OCI-LY3 (cell line): ENCODE data around the gene NR2E1.

Experiments used
- H2AFZ ChIP-seq: fragments of 200-600, 300-600 bp; shearing (Covaris generic); 2 replicates; pipeline ENCODE4 v1.6.0; 2014; ENCODE audit warnings: antibody characterized with exemption, low read depth, low read length
- H3K27ac ChIP-seq: fragments of 200-600, 300-600 bp; sonication (generic); 2 replicates; pipeline ENCODE4 v1.5.1; 2014; ENCODE audit warnings: mild to moderate bottlenecking, low read length, moderate library complexity, mixed read lengths
- H3K27me3 ChIP-seq: fragments of 200-600, 300-600 bp; sonication (generic); 2 replicates; pipeline ENCODE4 v1.6.1; 2014; ENCODE audit warnings: low read depth, low read length, mixed read lengths
- H3K36me3 ChIP-seq: fragments of 200-600, 300-600 bp; sonication (generic); replicated peaks from 2 replicates; pipeline ENCODE3; 2014; ENCODE audit warnings: low read depth, low read length, mixed read lengths
- H3K4me1 ChIP-seq: fragments of 300-600, 200-600 bp; sonication (generic); 2 replicates; pipeline ENCODE4 v1.6.1; 2014; ENCODE audit warnings: low read length, mixed read lengths
- H3K4me2 ChIP-seq: fragments of 200-600, 300-600 bp; sonication (generic); 2 replicates; pipeline ENCODE4 v1.6.1; 2014; ENCODE audit warnings: low read length, mixed read lengths
- H3K4me3 ChIP-seq: fragments of 300-600, 200-600 bp; sonication (generic); 2 replicates; pipeline ENCODE4 v1.5.1; 2014; ENCODE audit warnings: antibody characterized with exemption, mild to moderate bottlenecking, low read length, moderate library complexity
- H3K79me2 ChIP-seq: fragments of 300-600, 200-600 bp; shearing (Covaris generic); 2 replicates; pipeline ENCODE4 v1.6.1; 2014; ENCODE audit warnings: mild to moderate bottlenecking, low read length, mixed read lengths
- H3K9ac ChIP-seq: fragments of 300-600, 200-600 bp; shearing (Covaris generic); 2 replicates; pipeline ENCODE4 v1.6.0; 2014; ENCODE audit warnings: mild to moderate bottlenecking, low read length, moderate library complexity
- H3K9me3 ChIP-seq: fragments of 200-600, 300-600 bp; shearing (Covaris generic); 2 replicates; pipeline ENCODE4 v1.6.1; 2014; ENCODE audit warnings: low read length, mixed read lengths; ENCODE audit not compliant: insufficient read depth
- H4K20me1 ChIP-seq: fragments of 200-600, 300-600 bp; sonication (generic); 2 replicates; pipeline ENCODE4 v1.6.1; 2016; ENCODE audit warnings: low read length, mixed read lengths; ENCODE audit not compliant: insufficient read depth
- EZH2phosphoT487 ChIP-seq: fragments of 200-600 bp; shearing (Covaris generic); IDR thresholded peaks from 2 replicates; pipeline ENCODE4 v1.6.1; 2018; ENCODE audit warnings: antibody characterized with exemption, mixed run types, low read depth
- TF ChIP-seq, protein P1 (sequence below): fragments of 200-600, 300-600 bp; sonication (generic); IDR thresholded peaks from 2 replicates; pipeline ENCODE4 v1.5.1; 2014; ENCODE audit warnings: antibody characterized with exemption, low read length, low read depth

Gene NR2E1

GRCh38 chr6:108167449-108168089, 1.7 kb downstream of the NR2E1 start:
- Histone ChIP-seq H3K9me3 (no peaks in the 10 kb centered on the region), H3K79me2 (no peaks in the 10 kb centered on the region), H2AFZ (no peak overlapping the region), H3K27ac (no peak overlapping the region), H3K4me2 (no peak overlapping the region), H3K27me3 (no peaks in the 10 kb centered on the region), H4K20me1 (no peaks in the 10 kb centered on the region), H3K4me1 (no peaks in the 10 kb centered on the region), H3K9ac (no peak overlapping the region), H3K36me3 (no peaks in the 10 kb centered on the region), H3K4me3 (no peak overlapping the region)
- TF ChIP-seq, protein P1, sequence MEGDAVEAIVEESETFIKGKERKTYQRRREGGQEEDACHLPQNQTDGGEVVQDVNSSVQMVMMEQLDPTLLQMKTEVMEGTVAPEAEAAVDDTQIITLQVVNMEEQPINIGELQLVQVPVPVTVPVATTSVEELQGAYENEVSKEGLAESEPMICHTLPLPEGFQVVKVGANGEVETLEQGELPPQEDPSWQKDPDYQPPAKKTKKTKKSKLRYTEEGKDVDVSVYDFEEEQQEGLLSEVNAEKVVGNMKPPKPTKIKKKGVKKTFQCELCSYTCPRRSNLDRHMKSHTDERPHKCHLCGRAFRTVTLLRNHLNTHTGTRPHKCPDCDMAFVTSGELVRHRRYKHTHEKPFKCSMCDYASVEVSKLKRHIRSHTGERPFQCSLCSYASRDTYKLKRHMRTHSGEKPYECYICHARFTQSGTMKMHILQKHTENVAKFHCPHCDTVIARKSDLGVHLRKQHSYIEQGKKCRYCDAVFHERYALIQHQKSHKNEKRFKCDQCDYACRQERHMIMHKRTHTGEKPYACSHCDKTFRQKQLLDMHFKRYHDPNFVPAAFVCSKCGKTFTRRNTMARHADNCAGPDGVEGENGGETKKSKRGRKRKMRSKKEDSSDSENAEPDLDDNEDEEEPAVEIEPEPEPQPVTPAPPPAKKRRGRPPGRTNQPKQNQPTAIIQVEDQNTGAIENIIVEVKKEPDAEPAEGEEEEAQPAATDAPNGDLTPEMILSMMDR: no peak
- no peak for TF ChIP-seq EZH2phosphoT487

- H3K9me3 ChIP-seq: no peaks in the 10 kb centered on the region
- H3K4me1 ChIP-seq: no peaks in the 10 kb centered on the region
- no peak overlapping the region for H3K27ac ChIP-seq
- H3K79me2 ChIP-seq: no peaks in the 10 kb centered on the region
- no peaks in the 10 kb centered on the region for H3K36me3 ChIP-seq
- H3K27me3 ChIP-seq: no peaks in the 10 kb centered on the region
- no peak overlapping the region for H3K9ac ChIP-seq
- H3K4me2 ChIP-seq: no peak overlapping the region
- H2AFZ ChIP-seq: no peak overlapping the region
- no peak overlapping the region for H3K4me3 ChIP-seq
- H4K20me1 ChIP-seq: no peaks in the 10 kb centered on the region
- TF ChIP-seq, protein P1: no peak
- TF ChIP-seq EZH2phosphoT487: no peak
Measured at GRCh38 chr6:108168090-108168463, 2.3 kb downstream of the NR2E1 start.

DNA sequence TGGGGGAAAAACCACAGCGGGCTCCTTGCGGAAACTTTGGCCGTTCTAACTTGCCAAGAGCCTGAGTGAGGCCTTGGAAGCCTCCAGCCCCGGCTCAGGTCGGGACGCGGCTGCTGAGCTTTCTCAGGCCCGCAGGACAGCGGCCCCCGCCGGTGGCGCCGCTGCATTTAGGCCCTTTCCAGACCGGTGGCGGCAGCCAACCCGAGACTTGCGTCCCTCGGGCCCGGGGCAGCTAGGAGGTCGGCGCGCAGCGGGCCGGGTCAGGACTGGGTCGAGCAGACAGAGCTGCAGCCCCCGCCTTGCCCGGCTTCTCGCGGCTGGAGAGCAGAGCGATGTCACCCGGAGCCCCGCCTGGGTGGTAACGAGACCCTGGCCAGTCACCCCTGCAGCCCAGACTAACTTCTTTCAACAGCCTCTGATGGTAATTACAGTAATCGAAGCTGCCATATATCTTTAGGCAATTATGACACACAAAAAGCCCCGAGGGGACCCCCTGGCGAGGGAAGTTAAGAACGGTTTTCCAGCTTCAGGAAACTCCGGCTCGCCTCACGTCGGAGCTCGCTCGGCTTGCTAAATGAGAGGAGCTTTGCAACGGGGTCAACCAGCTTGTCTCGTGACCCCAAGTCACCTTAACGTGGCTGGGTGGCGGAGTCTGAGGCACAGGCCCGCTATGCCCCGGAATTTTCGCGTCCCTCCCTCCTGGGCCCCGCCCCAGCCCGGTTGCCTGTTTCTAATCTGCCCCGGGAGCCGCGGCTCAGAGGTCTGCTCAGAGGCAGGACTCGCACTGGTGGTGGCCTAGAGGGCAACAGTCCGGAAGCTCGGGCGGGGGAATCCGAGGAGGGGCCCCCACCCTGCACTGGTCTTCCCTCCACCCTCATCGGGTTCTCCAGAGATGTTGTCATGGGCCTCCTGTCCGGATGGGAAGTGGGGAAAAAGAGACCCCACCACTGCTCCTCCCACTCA, 3.0 kb downstream of the NR2E1 start:
- Histone ChIP-seq H3K9me3 (no peaks in the 10 kb centered on the region), H3K27me3 (no peaks in the 10 kb centered on the region), H3K36me3 (no peaks in the 10 kb centered on the region), H3K9ac (no peak overlapping the region), H3K27ac (no peak overlapping the region), H4K20me1 (no peaks in the 10 kb centered on the region), H3K4me1 (no peaks in the 10 kb centered on the region), H3K4me2 (no peak overlapping the region), H2AFZ (no peak overlapping the region), H3K4me3 (no peak overlapping the region), H3K79me2 (no peaks in the 10 kb centered on the region)
- no peak for TF ChIP-seq EZH2phosphoT487
- TF ChIP-seq, protein P1: no peak
